HL-60 (cell line): ENCODE data around the gene ZRANB1.

Experiments used
- POLR2AphosphoS5 ChIP-seq: IDR thresholded peaks from 2 replicates; pipeline ENCODE4 v1.6.1; 2012; ENCODE audit warnings: low read depth
- TF ChIP-seq, protein P1 (sequence below): IDR thresholded peaks from one replicate; pipeline ENCODE4 v1.5.1; 2011; ENCODE audit warnings: low read length, control low read depth, inconsistent platforms; ENCODE audit not compliant: insufficient read depth

DNA sequence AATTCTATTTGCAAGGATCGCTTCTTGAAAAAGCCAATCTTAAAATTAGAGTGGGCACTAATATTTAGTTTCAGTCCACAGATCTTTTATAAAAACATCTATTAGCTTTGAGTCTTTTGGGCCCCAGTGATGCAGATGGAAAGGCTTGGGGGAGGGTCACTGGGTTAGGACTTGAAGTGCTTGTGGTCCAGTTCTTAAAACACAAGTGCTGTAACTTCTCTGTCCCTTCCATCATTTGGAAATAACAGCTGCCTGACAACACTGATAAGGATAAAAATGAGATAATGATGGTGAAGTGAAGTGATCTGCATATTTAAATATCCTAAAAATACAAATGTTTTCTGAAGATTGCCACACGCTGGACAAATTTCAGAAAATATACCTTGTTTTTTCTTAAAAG is 37.1 kb upstream of the ZRANB1 start:
- TF ChIP-seq, protein P1, sequence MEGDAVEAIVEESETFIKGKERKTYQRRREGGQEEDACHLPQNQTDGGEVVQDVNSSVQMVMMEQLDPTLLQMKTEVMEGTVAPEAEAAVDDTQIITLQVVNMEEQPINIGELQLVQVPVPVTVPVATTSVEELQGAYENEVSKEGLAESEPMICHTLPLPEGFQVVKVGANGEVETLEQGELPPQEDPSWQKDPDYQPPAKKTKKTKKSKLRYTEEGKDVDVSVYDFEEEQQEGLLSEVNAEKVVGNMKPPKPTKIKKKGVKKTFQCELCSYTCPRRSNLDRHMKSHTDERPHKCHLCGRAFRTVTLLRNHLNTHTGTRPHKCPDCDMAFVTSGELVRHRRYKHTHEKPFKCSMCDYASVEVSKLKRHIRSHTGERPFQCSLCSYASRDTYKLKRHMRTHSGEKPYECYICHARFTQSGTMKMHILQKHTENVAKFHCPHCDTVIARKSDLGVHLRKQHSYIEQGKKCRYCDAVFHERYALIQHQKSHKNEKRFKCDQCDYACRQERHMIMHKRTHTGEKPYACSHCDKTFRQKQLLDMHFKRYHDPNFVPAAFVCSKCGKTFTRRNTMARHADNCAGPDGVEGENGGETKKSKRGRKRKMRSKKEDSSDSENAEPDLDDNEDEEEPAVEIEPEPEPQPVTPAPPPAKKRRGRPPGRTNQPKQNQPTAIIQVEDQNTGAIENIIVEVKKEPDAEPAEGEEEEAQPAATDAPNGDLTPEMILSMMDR: no peak
- no peak for TF ChIP-seq POLR2AphosphoS5
